ENCODE measurements around the gene FAM180B. TPM values are rescaled to one million over a fixed set of nuclear protein-coding genes. Genes with fewer than 3 reads are reported as not detected.
"Not testable (repeated sequence)": the region's sequence is repeated elsewhere in the genome, so short reads cannot be mapped to it uniquely, and the experiment has no call there.

Gene FAM180B
- total RNA-seq, 2 experiments from 2014 or later = 0.11 TPM; not detected in 1

- H3K36me3 Mint-ChIP-seq (ENCODE audit: low read depth) = peaks cover 34% of the 10 kb centered on the region
- H3K9me3 Mint-ChIP-seq (ENCODE audit: low read depth) = no peaks in the 10 kb centered on the region
- ChIA-PET CTCF (interaction anchor here (0.6 to 7.0 kb wide), 15 partner anchors 9 to 303 kb away, joined by 3 to 47 read pairs (median 5); partner anchors contain the start of genes ACP2, AGBL2, KBTBD4 and NDUFS3), POLR2A (interaction anchor here (0.9 to 2.1 kb wide), 4 partner anchors 12 to 296 kb away, joined by 3 to 6 read pairs (median 4); partner anchors contain the start of genes KBTBD4 and NUP160)
- DNase-seq = peak; percentile 47
- peak overlapping the region; percentile 96 for H3K4me3 Mint-ChIP-seq
- peak; percentile 16 for ATAC-seq
- H3K4me1 Mint-ChIP-seq = peaks cover 43% of the 10 kb centered on the region
- peak overlapping the region; percentile 94 for H3K27ac Mint-ChIP-seq
- intact Hi-C loops (cut with DNase I, micrococcal nuclease) = loop anchor here (1.0 to 5.0 kb wide), 8 partner anchors 27 to 935 kb away; partner anchors contain the start of genes AGBL2 (in 1 of the 2), ARHGAP1 (in 1 of the 2), ATG13 (in 1 of the 2) and HARBI1 (in 1 of the 2)
- no peaks in the 10 kb centered on the region for H3K27me3 Mint-ChIP-seq
These were observed 34.4 kb upstream of the FAM180B start for GRCh38 chr11:47552056-47552565.

- ATAC-seq = peak; percentile 94
- H3K4me3 Mint-ChIP-seq = peak within 1 kb of the TSS; percentile 96
- ChIA-PET CTCF (interaction anchor here (0.5 to 7.0 kb wide), 31 partner anchors 10 to 451 kb away, joined by 3 to 47 read pairs (median 3); partner anchors contain the start of genes ACP2, AGBL2, KBTBD4 and NDUFS3), POLR2A (interaction anchor here (0.8 to 2.1 kb wide), 4 partner anchors 12 to 295 kb away, joined by 3 to 8 read pairs (median 6); partner anchors contain the start of gene NUP160)
- H3K9me3 Mint-ChIP-seq (ENCODE audit: low read depth) = no peaks in the 10 kb centered on the region
- peaks cover 31% of the 10 kb centered on the region for H3K36me3 Mint-ChIP-seq (ENCODE audit: low read depth)
- H3K27me3 Mint-ChIP-seq = no peaks in the 10 kb centered on the region
- H3K27ac Mint-ChIP-seq = peak within 1 kb of the TSS; percentile 94
- H3K4me1 Mint-ChIP-seq = peaks cover 38% of the 10 kb centered on the region
- DNase-seq = peak; percentile 97
- intact Hi-C loops (cut with DNase I, micrococcal nuclease) = loop anchor here (1.0 to 5.0 kb wide), 18 partner anchors 13 to 935 kb away; partner anchors contain the start of genes NDUFS3 (in 2 of the 2), AGBL2 (in 1 of the 2), ARFGAP2 (in 1 of the 2) and ARHGAP1 (in 1 of the 2)
These were observed 33.7 kb upstream of the FAM180B start, which contains the start of gene CELF1 for GRCh38 chr11:47552566-47553405. TSS of gene CELF1 (minus strand) at chr11:47553132. CDS start at chr11:47499523, 53,609 bp downstream.

- POLR2A ChIA-PET = interaction anchor here (0.8 to 2.1 kb wide), 2 partner anchors 13 to 43 kb away, joined by 5 to 8 read pairs; no protein-coding TSS in a partner anchor
- DNase-seq = no peak
- H3K9me3 Mint-ChIP-seq (ENCODE audit: low read depth) = no peaks in the 10 kb centered on the region
These were observed 33.1 kb upstream of the FAM180B start for GRCh38 chr11:47553406-47553743.

GRCh38 chr11:47557004-47557403 lies 29.5 kb upstream of the FAM180B start:
- DNase-seq; POLR2A ChIA-PET; H3K4me3 Mint-ChIP-seq; ATAC-seq; H3K36me3 Mint-ChIP-seq (ENCODE audit: low read depth); H3K9me3 Mint-ChIP-seq (ENCODE audit: low read depth); H3K4me1 Mint-ChIP-seq; H3K27me3 Mint-ChIP-seq; H3K27ac Mint-ChIP-seq; intact Hi-C loops (cut with DNase I, micrococcal nuclease): not testable (repeated sequence)
- CTCF ChIA-PET = interaction anchor here (7.0 kb wide), 1 partner anchor 8 kb away, joined by 47 read pairs; the partner anchor contains the start of gene PTPMT1

More at GRCh38 chr11:47553406-47553743, 33.1 kb upstream of the FAM180B start:
- intact Hi-C loops (cut with DNase I, micrococcal nuclease) = loop anchor here (1.0 to 5.0 kb wide), 17 partner anchors 12 to 936 kb away; partner anchors contain the start of genes NDUFS3 (in 2 of the 2), ARFGAP2 (in 1 of the 2), ARHGAP1 (in 1 of the 2) and ATG13 (in 1 of the 2)
- H3K36me3 Mint-ChIP-seq (ENCODE audit: low read depth) = peaks cover 26% of the 10 kb centered on the region
- H3K4me3 Mint-ChIP-seq = peak overlapping the region; percentile 96
- peaks cover 32% of the 10 kb centered on the region for H3K4me1 Mint-ChIP-seq
- H3K27ac Mint-ChIP-seq = peak overlapping the region; percentile 62
- CTCF ChIA-PET = interaction anchor here (0.6 to 7.0 kb wide), 22 partner anchors 10 to 452 kb away, joined by 3 to 47 read pairs (median 3); partner anchors contain the start of genes KBTBD4, NDUFS3 and PTPMT1
- no peaks in the 10 kb centered on the region for H3K27me3 Mint-ChIP-seq
- ATAC-seq = peak; percentile 16

- peaks cover 1% of the 10 kb centered on the region for H3K36me3 Mint-ChIP-seq (ENCODE audit: low read depth)
- intact Hi-C loops (cut with DNase I, micrococcal nuclease) = no loop called here
- H3K27ac Mint-ChIP-seq = no peak overlapping the region
- ATAC-seq (no peak), DNase-seq (no peak)
- no peak overlapping the region for H3K4me3 Mint-ChIP-seq
- ChIA-PET POLR2A (no interaction called here), CTCF (no interaction called here)
- H3K27me3 Mint-ChIP-seq = no peaks in the 10 kb centered on the region
- H3K4me1 Mint-ChIP-seq = peaks cover 9% of the 10 kb centered on the region
- no peaks in the 10 kb centered on the region for H3K9me3 Mint-ChIP-seq (ENCODE audit: low read depth)
These were observed 27.8 kb upstream of the FAM180B start for GRCh38 chr11:47558695-47559094.

GRCh38 chr11:47560426-47560825 lies 26.1 kb upstream of the FAM180B start:
- ChIA-PET POLR2A (interaction anchor here (0.6 kb wide), 1 partner anchor 17 kb away, joined by 3 read pairs; no protein-coding TSS in a partner anchor), CTCF (no interaction called here)
- ATAC-seq = no peak
- H3K36me3 Mint-ChIP-seq (ENCODE audit: low read depth) = peaks cover 1% of the 10 kb centered on the region
- intact Hi-C loops (cut with DNase I, micrococcal nuclease) = no loop called here
- no peak overlapping the region for H3K4me3 Mint-ChIP-seq
- no peaks in the 10 kb centered on the region for H3K9me3 Mint-ChIP-seq (ENCODE audit: low read depth)
- no peaks in the 10 kb centered on the region for H3K27me3 Mint-ChIP-seq
- H3K4me1 Mint-ChIP-seq = peaks cover 17% of the 10 kb centered on the region
- H3K27ac Mint-ChIP-seq = no peak overlapping the region
- DNase-seq = no peak

- H3K36me3 Mint-ChIP-seq (ENCODE audit: low read depth); H3K27ac Mint-ChIP-seq; H3K27me3 Mint-ChIP-seq; H3K9me3 Mint-ChIP-seq (ENCODE audit: low read depth); DNase-seq; ATAC-seq; H3K4me3 Mint-ChIP-seq; POLR2A ChIA-PET; intact Hi-C loops (cut with DNase I, micrococcal nuclease); CTCF ChIA-PET: not testable (repeated sequence)
- H3K4me1 Mint-ChIP-seq = peaks cover 27% of the 10 kb centered on the region
These were observed 24.1 kb upstream of the FAM180B start for GRCh38 chr11:47562393-47562792.

GRCh38 chr11:47564366-47564765 lies 22.1 kb upstream of the FAM180B start:
- H3K36me3 Mint-ChIP-seq (ENCODE audit: low read depth); H3K9me3 Mint-ChIP-seq (ENCODE audit: low read depth); H3K27me3 Mint-ChIP-seq; DNase-seq; ATAC-seq; intact Hi-C loops (cut with DNase I, micrococcal nuclease): not testable (repeated sequence)
- peaks cover 28% of the 10 kb centered on the region for H3K4me1 Mint-ChIP-seq
- peak overlapping the region; percentile 82 for H3K4me3 Mint-ChIP-seq
- ChIA-PET POLR2A (interaction anchor here (0.6 to 1.2 kb wide), 3 partner anchors 10 to 54 kb away, joined by 3 to 7 read pairs (median 6); no protein-coding TSS in a partner anchor), CTCF (interaction anchor here (0.6 to 3.0 kb wide), 9 partner anchors 8 to 361 kb away, joined by 3 to 47 read pairs (median 3); partner anchors contain the start of gene CELF1)
- H3K27ac Mint-ChIP-seq = peak overlapping the region; percentile 25

- ChIA-PET POLR2A (interaction anchor here (0.6 to 2.0 kb wide), 5 partner anchors 10 to 55 kb away, joined by 3 to 14 read pairs (median 7); partner anchors contain the start of genes KBTBD4 and NDUFS3), CTCF (interaction anchor here (0.6 to 3.0 kb wide), 9 partner anchors 11 to 361 kb away, joined by 3 to 47 read pairs (median 3); partner anchors contain the start of gene CELF1)
- Mint-ChIP-seq H3K4me3 (peak overlapping the region; percentile 82), H3K4me1 (peaks cover 28% of the 10 kb centered on the region), H3K36me3 (ENCODE audit: low read depth) (peaks cover 8% of the 10 kb centered on the region), H3K9me3 (ENCODE audit: low read depth) (no peaks in the 10 kb centered on the region), H3K27ac (peak overlapping the region; percentile 82), H3K27me3 (no peaks in the 10 kb centered on the region)
- intact Hi-C loops (cut with DNase I, micrococcal nuclease) = loop anchor here in 1 of 2 experiments (1.0 kb wide), 3 partner anchors 12 to 77 kb away; partner anchors contain the start of genes CELF1, KBTBD4 and MTCH2
- no peak for DNase-seq
- no peak for ATAC-seq
These were observed 21.5 kb upstream of the FAM180B start for GRCh38 chr11:47564933-47565339.

- H3K4me3 Mint-ChIP-seq = peak within 1 kb of the TSS; percentile 82
- H3K4me1 Mint-ChIP-seq = peaks cover 28% of the 10 kb centered on the region
- ChIA-PET CTCF (interaction anchor here (0.8 to 3.0 kb wide), 7 partner anchors 12 to 356 kb away, joined by 3 to 47 read pairs (median 4); partner anchors contain the start of gene CELF1), POLR2A (interaction anchor here (0.7 to 2.0 kb wide), 3 partner anchors 13 to 282 kb away, joined by 6 to 14 read pairs (median 7); partner anchors contain the start of genes KBTBD4, NDUFS3 and NUP160)
- intact Hi-C loops (cut with DNase I, micrococcal nuclease) = loop anchor here in 1 of 2 experiments (1.0 kb wide), 3 partner anchors 12 to 77 kb away; partner anchors contain the start of genes CELF1, KBTBD4 and MTCH2
- DNase-seq (peak; percentile 85), ATAC-seq (peak; percentile 95)
- peaks cover 9% of the 10 kb centered on the region for H3K36me3 Mint-ChIP-seq (ENCODE audit: low read depth)
- no peaks in the 10 kb centered on the region for H3K27me3 Mint-ChIP-seq
- peak within 1 kb of the TSS; percentile 82 for H3K27ac Mint-ChIP-seq
- H3K9me3 Mint-ChIP-seq (ENCODE audit: low read depth) = no peaks in the 10 kb centered on the region
These were observed 20.9 kb upstream of the FAM180B start, which contains the start of gene PTPMT1 for GRCh38 chr11:47565340-47566148. TSS of gene PTPMT1 (plus strand) at chr11:47565599. CDS start at chr11:47565623, 24 bp downstream.

Data from activated CD4-positive, alpha-beta T cell treated with anti-CD3 and anti-CD28 coated beads for 36 hours (primary cell).